HG02623 (cell line): ENCODE data around the gene CDC42BPA.
"Not testable (repeated sequence)": the region's sequence is repeated elsewhere in the genome, so short reads cannot be mapped to it uniquely, and the experiment has no call there.

ENCODE experiments used
- ATAC-seq: cut with Tn5 transposase; IDR thresholded peaks from one replicate; pipeline ENCODE4 v1.9.1; 2021; ENCODE audit warnings: moderate library complexity; ENCODE audit not compliant: unreplicated experiment

The CDC42BPA gene

DNA sequence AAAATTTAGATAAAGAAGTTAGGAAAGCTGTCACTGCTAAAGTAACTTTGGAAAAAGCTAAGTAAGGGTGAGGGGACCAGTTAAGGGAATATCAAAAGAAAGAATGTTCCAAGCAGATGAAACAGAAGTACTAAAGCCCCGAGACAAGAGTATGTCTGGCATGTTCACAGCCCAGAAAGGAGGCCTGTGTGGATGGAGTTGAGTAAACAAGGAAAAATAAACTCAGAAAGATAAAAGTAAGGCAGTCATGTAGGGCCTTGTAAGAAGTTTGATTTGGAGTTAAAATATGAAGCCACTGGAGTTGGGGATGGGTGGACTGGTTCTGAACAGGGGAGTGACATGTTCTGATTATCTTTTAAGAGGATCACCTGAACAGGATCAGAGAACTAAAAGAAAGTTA is 177.9 kb downstream of the CDC42BPA start:
- no peak for ATAC-seq

DNA sequence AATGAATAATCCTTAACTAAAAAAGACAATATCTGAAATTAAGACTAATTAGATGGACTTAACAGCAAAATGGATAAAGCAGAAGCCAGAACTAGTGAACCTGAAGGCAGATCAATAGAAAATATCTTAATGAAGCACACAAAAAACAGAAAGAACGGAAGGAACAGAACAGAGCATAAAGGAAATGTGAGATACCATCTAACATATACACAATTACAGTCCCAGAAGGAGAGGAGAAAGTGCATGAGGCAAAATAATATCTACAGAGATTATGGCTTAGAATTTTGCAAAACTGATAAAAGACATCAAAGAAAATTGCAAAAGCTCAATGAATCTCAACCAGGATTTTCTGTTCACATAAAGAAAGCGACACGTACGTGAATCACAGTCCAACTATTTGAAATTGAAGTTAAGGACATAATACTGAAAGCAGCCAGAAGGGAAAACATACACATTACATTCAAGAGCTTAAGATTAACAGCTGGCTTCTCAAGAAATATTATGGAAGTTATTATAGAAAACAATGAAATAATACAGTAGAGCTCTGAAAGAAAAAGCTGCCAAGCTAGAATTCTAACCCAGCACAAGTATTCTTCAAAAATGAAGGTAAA is 182.0 kb downstream of the CDC42BPA start:
- ATAC-seq, result no peak

DNA sequence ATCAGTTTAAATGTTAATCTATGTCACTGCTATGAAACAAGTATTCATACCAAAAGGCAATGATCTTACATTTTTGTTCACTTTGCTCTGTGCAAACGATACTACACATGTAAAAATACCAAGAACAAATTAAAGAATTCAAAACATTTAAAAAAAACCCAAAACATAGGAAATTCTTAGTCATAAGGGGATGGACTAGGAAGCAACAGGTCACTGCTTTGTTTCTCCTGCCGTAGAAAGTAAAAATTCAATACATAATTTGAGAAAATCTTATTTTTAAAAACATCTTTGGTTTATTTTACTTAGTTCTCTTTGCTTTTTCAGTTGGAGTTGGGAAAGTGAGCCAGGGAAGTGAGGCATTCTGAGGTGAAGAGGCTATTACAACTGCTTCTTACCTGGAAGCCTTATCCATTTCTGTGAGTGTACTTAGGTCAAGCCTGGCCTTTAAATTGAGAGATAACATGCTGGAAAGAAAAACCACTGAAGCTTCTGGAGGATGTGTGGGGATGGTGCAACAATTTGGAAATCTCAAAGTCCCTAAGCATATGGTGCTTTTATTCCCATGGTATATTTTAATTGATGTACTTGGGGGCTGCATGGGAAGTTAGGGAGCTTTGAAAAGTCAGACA is 183.5 kb downstream of the CDC42BPA start:
- ATAC-seq, result no peak

DNA sequence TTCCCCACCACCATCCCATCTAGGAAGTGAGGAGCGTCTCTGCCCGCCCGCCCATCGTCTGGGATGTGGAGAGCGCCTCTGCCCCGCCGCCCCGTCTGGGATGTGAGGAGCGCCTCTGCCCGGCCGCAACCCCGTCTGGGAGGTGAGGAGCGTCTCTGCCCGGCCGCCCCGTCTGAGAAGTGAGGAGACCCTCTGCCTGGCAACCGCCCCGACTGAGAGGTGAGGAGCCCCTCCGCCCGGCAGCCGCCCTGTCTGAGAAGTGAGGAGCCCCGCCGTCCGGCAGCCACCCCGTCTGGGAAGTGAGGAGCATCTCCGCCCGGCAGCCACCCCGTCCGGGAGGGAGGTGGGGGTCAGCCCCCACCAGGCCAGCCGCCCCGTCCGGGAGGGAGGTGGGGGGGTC is 185.6 kb downstream of the CDC42BPA start:
- ATAC-seq, result not testable (repeated sequence)

DNA sequence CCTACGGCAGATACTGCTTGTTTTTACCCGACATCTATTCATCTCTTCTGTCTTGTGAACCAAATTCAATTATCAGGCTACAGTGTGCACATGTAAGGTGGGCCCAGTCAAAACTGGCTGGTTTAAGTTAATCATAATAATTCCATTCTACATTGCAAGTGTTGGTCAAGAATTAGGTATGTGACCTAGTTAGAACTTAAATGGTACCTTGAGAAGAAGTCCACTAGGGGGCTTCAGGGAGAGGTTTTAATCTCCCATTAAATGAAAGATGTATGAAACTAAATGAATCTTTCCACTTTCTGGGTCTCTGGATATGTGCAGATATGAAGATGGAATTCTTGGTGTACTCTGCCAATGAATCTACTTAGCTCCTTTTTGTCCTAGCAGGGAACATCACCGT is 187.1 kb downstream of the CDC42BPA start:
- ATAC-seq, result no peak

DNA sequence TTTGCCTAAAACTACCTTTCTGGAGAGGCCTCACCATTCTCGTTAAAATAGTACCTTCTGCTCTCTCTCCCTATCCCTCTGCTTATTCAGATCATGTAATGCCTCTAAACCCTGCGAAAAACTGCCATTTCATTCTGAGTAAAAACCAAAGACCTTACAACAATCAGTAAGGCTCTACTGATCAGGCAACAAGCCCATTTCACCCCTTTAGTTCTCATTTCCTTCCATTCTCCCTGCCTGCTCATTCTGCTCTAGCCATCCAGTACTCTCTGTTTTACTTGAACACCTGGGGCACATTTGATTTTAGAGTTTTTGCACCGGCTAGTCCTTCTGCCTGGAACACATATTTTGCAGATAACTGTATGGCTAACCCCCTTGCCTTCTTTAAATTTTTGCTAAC is 190.4 kb downstream of the CDC42BPA start:
- no peak for ATAC-seq

DNA sequence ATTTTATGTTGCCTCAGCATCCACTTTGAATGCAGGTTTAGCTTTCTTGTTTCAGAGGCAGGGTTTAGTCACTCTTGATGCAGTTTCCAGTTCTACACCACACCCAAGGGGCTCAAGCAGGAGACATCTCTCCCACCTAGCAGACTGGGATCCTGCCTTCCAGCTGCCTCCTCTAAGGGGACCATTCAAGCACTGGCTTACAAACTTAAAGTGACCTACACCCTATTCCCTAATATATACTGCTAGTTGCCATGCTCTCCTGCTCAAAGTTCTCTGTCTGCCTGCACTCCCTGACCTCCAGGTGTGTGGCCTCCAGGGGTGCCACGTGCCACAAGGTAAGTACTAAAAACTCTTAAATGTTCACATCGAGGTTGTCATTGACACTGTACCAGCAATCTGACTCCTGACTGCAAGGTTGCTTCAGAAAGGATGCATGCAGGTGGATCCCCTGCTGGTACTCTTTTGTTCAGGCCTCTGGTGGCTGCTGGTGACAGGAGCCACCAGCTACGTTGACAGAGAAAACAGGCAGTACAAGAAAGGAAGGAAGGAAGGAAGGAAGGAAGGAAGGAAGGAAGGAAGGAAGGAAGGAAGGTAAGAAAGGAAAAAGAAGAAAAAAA is 192.3 kb downstream of the CDC42BPA start:
- no peak for ATAC-seq

DNA sequence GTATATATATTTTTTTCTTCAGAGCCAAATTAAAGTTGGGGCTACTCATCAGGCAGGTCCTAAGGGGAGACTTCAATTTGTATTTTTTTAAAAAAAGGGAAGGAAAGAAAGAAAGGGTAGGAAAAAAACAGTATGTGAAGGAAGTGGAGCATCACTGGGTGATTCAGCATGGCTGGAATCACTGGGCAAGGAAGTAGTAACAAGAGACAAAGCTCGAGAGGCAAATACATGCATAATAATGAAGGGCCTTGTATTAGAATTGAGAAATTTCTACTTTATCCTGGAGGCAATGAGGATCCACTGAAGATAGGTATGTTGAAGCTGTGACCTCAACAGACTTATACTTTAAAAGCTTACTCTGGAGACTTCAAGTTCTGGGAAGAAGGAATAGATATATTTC is 193.8 kb downstream of the CDC42BPA start:
- ATAC-seq, result no peak

DNA sequence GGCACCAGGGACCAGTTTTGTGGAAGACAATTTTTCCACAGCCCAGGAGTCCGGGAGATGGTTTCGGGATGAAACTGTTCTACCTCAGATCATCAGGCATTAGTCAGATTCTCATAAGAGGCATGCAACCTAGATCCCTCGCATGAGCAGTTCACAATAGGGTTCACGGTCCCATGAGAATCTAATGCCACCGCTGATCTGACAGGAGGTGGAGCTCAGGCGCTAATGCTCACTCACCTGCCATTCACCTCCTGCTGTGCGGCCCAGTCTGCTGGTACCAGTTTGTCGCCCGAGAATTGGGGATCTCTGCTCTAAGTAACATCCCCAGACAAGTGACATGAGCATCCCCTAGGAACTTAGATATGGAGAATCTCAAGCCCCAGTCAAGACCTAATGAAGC is 197.5 kb downstream of the CDC42BPA start:
- ATAC-seq, result no peak

DNA sequence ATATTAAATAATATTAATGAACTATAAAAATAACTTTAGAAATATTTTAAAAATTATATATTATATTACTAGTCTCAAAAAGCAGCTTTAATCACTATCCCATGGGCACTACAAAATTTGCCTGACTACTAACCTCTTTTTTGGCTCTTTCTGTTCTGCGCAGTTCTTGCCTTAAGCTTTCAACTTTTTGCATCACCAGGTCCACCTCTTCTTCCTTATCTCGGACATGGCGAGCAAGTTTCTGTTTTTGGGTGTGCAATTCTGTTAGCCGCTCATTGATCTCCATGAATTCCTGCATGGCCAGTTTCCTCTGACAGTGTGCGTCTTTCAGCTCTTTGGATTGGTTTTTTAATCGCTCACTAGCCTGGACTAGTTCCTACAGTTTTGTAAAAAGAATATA is 205.8 kb downstream of the CDC42BPA start:
- ATAC-seq, result no peak

DNA sequence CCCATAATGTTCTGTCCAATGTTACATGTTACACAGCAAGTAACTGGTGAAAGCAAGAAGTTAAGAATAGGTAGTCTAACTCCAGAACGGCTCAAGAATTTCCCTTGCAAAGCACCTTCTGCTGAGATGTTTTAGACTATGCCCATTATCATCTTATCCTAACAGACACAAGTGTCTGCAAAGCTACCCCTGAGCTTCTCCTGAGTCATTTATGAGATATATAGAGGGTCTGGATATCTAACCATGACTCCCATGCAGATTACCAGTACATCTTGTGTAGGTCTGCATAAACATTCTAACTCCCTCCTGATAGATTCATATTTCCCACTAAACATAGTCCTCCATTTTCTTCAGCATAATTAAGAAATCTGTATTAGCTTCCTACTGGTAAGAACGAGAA is 206.5 kb downstream of the CDC42BPA start:
- ATAC-seq, result no peak

DNA sequence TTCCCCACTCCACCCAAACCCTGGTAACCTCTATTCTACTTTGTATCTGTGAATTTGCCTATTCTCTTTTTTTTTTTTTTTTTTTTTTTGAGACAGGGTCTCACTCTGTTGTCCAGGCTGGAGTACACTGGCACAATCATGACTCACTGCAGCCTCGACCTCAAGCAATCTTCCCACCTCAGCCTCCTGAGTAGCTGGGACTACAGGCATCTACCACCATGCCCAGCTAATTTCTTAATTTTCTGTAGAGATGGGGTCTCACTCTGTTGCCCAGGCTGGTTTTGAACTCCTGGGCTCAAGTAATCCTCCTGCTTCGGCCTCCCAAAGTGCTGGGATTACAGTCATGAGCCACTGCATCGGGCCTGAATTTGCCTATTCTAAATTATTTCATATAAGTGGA is 213.0 kb downstream of the CDC42BPA start:
- not testable (repeated sequence) for ATAC-seq

DNA sequence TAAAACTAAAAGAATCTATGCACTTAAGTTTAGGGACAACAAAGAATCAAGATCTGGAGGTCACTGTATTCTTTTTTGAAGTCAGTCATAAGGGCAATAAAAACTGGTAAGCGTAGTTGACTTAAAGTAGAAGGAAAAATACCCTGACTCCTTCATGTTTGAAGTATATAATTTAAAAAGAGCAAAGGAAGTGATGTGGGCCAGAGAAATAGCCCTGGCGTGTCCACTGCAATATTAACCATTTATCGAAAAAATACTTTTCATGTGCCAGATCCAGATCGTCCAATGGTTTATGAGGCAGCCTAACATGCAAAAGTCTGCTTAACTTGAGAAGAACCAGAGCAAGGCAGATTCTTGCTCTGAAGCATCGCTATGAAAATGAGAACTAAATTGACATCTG is 216.2 kb downstream of the CDC42BPA start:
- ATAC-seq, result no peak

DNA sequence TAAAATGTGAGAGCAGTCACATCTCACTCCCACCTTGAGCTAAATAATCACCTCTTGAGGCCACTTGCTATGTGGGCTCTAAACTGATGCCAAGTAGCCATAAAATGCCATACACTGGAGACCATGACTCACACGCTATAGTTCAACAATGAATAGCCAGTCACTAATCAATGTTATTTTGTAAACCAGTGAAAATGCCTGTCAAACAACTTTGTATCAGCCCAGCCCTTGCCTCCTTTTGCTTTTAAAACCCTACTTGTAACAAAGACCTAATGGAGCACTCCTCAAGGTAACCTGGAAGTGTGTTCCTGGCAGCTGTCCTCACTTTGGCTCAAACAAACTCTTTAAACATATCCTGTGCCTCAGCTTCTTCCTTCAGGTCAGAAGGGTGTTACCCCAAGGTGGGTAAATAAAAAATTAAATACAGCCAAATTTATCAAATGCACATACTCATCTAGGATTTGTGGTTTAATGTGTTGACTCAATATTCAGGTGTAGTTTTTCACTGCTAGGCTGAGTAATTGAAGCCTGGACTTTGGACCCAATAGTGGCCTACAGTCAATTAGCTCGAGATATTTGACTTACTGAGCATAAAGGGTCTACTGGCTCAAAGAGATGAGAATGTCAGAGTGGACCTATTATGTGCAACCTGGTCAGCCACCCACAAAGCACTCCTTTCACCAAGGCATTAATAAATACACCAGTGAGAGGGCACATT is 223.9 kb downstream of the CDC42BPA start:
- no peak for ATAC-seq

DNA sequence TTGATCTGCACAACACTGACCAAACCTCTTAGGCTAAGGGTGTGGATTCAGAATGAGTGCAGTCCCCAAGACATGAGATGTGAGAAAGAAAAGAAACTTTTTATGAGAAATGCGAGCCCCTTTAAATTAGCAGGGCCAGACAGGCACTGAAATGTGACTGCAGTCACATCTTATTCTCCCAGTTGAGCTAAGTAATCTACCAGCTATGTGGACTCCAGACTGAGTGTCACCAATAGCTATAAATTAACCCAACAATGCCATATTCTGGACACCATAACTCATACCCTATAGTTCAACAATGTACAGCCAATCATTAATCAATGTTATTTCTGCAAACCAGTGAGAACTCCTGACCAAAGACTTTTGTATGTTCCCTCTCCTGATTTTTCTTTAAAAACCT is 225.0 kb downstream of the CDC42BPA start:
- ATAC-seq, result no peak

DNA sequence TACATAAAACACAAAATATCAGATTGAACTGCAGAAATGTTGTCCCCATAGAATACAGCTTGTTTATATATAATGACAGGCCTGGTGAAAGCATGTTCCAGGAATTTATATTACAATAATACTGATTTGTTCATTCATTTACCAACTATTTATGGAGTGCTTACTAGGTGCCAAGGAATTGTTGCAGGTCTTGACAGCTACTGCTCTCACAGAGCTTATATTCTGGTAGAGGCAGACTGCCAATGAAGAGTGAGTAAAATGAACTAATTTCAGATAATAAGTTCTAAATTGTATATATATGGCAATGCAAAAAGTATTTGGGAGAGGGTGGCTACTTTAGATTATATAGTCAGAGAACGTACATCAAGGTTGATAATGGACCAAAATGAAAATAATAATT is 226.2 kb downstream of the CDC42BPA start:
- no peak for ATAC-seq

DNA sequence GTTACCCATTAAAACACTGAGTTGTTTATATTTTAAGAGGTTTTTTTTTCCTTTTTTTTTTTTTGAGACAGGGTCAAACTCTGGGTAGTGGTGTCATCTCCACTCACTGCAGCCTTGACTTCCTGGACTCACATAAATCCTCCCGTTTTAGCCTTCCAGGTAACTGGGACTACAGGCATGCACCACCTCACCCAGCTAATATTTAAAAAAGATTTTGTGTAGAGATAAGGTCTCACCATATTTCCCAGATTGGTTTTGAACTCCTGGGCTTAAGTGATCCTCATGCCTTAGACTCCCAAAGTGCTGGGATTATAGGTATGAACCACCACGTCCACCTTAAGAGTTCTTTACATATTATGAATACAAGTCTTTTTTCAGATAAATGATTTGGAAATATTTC is 231.7 kb downstream of the CDC42BPA start:
- no peak for ATAC-seq

DNA sequence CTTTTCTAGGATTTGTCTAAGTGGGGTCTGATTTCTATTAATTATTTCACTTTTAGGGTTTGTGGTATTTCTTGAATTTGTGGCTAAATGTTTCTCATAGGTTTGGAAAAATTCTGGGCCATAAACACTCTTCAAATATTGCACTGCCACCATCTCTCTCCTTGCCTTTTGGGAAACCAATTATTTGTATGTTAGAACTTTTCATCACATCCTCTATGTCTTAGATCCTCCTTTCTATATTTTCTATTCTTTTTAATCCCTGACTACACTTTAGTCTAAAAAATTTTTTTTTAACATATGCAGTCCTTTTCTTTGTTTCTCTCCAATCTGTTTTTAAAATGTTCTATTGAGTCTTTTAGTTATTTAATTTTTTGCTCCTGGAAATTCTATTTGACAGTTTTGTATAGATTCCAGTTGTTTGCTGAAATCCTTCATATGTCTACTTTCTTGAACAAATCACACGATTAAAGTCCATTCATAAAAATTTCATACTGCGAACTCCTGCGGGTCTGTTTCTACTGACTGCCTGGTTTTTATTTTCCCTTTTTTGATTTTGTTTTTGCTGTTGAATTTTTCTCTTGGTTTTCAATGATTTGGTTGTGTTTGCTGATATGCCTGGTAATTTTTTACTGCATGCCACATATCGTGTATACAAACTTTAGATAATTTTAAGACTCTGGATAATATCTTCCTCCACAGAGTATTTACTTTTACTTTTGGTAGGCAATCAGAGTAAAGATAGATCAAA is 235.1 kb downstream of the CDC42BPA start:
- ATAC-seq, result no peak

DNA sequence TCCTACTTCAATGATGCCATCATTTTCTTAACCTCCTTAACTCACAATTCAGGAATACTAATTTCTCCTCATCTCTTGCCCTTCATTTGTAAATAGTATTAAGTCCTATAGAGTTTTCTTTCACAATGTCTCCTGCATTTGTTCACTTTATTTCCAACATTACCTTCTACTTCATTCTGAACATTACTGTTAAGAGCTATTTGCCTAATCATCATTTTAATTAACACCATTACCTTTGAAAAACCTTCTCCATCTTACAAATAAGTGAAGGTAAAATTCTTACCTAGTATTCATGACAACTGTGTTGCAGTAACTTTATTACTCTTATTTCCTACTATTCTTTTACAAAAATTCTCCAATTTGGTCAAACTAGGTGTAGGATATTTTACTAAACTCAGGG is 240.5 kb downstream of the CDC42BPA start:
- no peak for ATAC-seq

DNA sequence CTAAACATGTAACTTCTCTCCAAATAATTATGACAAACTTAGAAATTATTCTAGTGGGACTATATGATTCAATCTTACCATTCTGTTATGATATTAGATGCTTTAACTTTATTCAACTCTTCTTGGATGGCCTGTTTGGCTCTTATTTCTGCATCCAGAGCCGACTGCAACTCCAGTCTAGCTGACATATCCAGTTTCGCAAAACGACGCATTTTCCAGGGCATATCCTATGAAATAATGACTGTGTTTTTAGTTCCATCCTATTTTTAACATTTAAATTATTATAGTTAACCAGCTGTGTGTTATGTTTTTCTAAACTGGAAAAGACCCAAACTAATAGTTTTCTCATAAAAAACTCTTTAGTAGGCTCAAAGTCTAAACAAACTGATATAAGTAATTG is 244.5 kb downstream of the CDC42BPA start:
- no peak for ATAC-seq

DNA sequence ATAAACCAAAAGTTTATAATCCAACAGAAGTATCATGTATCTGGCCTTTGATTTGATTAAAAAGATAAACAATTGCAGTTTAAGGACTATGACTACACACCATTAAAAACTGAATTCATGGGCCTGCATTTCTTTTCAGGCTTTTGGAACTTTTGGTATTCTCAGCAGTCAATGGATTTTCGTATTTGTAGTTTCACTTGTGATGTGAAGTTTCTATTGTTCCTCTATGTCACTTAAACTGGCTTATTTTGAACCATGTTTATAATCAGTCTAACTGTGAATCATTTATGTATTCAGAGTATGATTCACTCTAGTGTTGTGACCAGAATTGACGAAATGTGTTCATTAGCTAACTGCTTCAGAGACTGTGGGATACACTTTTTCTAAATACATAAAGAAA is 245.3 kb downstream of the CDC42BPA start:
- ATAC-seq, result no peak
